GM12801 (cell line): Measurements from ENCODE around the gene HLA-DQA2.

Source experiments
- TF ChIP-seq, protein P1 (sequence below): IDR thresholded peaks from one replicate; pipeline ENCODE4 v1.5.1; 2011; ENCODE audit warnings: control low read depth; ENCODE audit not compliant: insufficient read length; ENCODE audit errors: extremely low read depth

HLA-DQA2 gene

DNA sequence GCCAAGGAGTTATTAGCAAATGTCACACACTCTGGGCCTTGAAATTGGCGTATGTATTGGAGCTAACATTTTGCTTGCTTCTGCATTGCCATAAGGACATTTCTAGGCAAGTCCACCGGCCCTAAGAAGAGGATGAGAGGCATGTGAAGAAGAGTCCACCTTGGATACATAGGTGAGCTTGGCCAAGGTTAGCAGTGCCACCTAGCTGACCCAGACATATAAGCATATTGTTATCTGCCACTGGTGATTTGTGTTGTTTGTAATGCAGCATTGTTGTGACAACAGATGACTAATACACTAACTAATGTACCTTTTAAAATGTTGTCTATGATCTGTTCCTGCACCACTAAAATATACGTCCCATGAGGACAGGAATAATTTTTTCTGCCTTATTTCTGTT is 24.8 kb upstream of the HLA-DQA2 start:
- TF ChIP-seq, protein P1, sequence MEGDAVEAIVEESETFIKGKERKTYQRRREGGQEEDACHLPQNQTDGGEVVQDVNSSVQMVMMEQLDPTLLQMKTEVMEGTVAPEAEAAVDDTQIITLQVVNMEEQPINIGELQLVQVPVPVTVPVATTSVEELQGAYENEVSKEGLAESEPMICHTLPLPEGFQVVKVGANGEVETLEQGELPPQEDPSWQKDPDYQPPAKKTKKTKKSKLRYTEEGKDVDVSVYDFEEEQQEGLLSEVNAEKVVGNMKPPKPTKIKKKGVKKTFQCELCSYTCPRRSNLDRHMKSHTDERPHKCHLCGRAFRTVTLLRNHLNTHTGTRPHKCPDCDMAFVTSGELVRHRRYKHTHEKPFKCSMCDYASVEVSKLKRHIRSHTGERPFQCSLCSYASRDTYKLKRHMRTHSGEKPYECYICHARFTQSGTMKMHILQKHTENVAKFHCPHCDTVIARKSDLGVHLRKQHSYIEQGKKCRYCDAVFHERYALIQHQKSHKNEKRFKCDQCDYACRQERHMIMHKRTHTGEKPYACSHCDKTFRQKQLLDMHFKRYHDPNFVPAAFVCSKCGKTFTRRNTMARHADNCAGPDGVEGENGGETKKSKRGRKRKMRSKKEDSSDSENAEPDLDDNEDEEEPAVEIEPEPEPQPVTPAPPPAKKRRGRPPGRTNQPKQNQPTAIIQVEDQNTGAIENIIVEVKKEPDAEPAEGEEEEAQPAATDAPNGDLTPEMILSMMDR: no peak

DNA sequence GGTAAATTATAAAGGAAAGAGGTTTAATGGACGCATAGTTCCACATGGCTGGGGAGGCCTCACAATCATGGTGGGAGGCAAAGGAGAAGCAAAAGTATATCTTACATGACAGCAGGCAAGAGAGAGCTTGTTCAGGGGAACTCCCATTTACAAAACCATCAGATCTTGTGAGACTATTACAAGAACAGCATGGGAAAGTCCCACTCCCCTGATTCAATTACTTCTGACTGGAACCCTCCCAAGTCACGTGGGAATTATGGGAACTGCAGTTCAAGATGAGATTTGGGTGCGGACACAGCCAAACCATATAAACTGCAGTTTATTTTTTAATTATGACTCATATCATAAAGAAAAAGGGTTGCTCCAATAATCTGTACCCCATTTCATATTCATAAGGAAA is 22.3 kb upstream of the HLA-DQA2 start:
- TF ChIP-seq, protein P1: no peak

DNA sequence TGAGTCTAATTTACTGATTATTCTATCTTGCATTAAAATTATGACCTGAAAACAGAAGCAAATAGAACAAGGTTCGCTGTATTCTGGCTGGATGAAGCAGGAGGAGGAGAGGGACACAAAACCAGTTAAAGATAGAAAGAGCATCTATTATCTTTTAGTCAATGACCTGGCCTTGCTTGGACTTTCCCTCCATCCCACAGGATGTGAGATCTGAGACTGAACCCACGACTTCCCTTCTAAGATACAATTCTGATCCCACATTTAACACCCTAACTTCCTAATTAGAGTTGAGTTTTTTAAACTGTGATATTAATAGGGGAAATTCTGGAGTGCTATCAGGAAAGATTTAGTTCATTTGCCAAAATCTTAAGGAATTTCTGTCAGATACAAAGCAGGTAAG is 3.1 kb upstream of the HLA-DQA2 start:
- TF ChIP-seq, protein P1: no peak

DNA sequence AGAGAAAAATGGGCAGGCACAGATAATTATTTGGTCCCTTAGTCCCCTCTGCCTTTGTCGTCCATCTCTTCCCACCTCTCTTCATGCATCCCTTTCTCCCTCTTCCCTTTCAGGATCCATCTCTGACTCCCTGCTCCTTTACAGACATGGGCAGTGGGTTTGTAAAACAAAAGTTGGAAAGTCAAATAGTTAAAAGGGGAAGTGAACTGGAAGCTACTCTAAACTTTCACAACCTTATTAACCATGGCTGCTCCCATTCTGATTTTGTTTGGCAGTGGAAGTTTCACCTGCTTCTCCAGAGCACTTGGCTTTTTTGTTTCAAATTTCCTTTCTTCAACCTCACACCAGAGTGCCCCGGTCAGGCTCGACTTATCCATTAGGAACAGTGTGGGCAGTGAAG is 1.2 kb downstream of the HLA-DQA2 start:
- TF ChIP-seq, protein P1: no peak

DNA sequence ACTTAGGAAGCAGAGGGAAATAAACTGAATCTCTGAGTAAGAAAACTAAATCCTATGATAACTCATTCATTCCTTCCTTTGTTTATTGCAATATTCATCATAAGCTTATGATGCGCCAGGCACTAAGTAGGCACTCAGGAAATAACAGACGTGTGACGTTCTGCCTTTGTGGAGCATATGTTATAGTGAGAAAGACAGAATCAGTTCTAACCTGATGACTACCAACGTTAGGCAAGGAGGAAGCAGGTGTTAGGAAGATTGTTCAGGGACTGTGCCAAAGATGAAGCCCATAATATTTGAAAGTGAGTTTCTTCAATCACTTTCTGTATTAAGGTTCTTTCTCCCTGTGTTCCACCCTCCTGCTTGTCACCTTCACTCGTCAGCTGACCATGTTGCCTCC is 3.6 kb downstream of the HLA-DQA2 start:
- TF ChIP-seq, protein P1: no peak

DNA sequence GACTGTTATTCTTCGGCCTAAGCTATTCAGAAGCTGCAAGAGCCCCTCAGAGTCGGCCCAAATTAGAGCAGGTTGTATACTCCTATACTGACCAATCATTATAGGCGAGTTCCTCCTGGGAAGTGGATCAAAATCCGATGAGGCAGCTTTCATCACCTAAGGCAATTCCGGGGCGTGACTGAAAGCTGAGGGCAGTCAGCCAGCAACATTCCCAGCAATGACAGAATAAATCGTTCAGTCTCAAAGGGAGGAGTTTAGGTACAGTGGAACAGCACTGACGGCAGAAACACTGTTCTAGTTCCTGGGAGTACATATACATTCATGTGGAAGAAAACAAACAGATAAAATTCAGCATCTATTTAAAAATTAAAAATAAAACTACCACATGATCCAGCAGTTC is 11.4 kb downstream of the HLA-DQA2 start:
- TF ChIP-seq, protein P1: no peak

DNA sequence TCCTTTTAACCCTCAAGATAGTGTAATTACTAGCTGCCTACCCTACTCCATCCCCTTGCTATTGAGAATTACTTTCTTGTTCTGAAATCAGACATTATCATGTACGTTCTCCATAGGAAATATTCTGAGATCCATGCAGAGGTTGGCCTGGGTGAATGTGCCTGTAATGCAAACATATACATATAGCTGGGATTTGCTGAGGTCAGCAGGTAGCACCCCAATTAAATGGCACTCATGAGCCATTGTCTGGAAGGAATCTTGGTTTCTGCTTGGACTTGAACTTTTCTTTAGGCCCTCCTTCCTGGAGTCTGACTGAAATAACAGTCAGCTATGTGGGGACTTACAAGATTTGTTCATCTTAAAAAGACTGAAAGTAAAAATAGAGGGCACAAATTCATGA is 18.5 kb downstream of the HLA-DQA2 start:
- TF ChIP-seq, protein P1: no peak

DNA sequence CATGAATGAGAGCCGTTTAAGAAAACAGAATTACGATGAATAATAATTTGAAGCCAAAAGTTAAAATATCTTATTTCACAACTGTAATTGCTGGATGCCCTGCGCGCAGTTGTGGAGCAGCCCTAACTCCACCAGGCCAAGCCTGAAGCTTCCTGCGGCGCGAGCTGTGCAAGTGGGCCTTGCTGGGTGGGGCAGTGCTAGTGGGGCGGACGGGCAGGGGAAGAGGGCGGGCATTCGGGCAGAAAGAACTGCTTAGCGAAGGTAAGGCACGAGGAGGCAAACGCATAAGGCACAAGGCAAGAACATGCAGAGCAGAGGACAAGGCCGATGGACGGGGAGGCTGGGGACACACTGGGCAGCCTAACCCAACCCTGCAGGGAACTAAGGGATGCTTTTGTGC is 19.9 kb downstream of the HLA-DQA2 start:
- TF ChIP-seq, protein P1: no peak
